GM13977 (cell line): ENCODE results near the gene CNOT4.

ENCODE experiments used
- DNase-seq: peaks from one replicate; pipeline ENCODE4 v3.0.0; 2012; ENCODE audit warnings: low spot score
- CTCF ChIP-seq: IDR thresholded peaks from 2 replicates; pipeline ENCODE4 v1.5.1; 2012; ENCODE audit warnings: mild to moderate bottlenecking, control low read depth; ENCODE audit not compliant: insufficient read depth; ENCODE audit errors: extremely low read depth, missing control alignments
- in situ Hi-C: fragments of 300-500 bp; cut with MboI; formaldehyde crosslinking; loops from one replicate; pipeline ENCODE4 v1.12.0; 2022; ENCODE audit warnings: low sequenced_read_pairs, low pct_unique_long_range_greater_than_20kb, mixed read lengths, inconsistent platforms; ENCODE audit not compliant: unreplicated experiment

Gene CNOT4

GRCh38 chr7:135370656-135371055 is 139.2 kb downstream of the CNOT4 start:
- no peak for TF ChIP-seq CTCF
- no peak for DNase-seq
- in situ Hi-C loops: no loop called here

DNA sequence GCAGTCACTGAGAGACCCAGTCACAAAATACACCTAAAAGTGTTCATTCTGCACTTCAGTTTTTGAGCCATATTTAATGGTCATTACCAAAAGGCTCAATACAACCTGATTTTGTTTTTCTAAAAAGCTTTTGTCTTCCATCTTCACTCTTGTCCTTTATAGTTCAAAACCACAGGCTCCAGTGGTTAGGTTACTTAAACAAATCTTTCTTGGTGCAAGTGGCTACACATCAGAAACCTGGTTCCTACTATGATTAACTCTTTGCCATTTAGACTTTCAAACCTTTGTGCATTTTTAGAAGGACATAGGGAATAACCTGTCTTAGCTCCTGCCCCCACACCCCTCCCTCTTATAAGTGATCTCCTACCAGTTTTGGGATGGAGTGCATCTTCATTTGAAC is 140.5 kb downstream of the CNOT4 start:
- in situ Hi-C loops: no loop called here
- no peak for DNase-seq
- TF ChIP-seq CTCF: no peak

DNA sequence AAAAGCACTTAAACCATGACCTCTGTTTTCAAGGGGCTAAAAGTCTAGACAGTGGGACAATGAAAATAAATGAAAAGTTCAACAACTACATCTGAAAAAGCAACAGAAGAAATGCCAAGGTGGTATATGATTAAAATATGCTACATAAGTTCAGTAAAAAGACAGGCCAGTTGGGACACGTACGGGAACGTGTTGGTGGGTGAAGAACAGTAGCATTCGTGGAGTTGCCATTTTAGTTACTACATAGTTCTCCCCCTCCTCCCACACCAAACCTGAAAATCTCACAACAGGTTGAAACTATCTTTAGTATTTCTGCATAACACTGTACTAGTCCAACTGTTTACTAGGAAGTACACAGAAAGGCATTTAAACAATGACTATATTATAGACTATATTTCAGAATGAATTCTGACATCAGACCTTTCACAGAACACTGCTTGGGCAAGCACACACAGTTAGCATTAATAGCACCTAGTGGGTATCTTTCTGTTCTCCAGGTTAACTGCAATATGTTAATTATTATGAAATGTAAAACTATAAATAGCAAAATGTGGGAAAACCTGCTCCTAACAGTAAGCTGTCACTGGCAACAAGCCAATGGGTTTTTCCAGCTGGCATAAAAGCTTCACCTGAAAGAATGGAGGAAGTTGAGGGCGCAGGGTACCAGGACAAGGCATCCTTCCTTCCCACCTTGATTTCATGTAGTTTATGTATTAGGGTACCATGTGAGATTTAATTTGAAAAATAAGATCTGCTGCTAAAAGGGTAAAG is 141.3 kb downstream of the CNOT4 start:
- DNase-seq: no peak
- no peak for TF ChIP-seq CTCF
- in situ Hi-C loops: no loop called here

DNA sequence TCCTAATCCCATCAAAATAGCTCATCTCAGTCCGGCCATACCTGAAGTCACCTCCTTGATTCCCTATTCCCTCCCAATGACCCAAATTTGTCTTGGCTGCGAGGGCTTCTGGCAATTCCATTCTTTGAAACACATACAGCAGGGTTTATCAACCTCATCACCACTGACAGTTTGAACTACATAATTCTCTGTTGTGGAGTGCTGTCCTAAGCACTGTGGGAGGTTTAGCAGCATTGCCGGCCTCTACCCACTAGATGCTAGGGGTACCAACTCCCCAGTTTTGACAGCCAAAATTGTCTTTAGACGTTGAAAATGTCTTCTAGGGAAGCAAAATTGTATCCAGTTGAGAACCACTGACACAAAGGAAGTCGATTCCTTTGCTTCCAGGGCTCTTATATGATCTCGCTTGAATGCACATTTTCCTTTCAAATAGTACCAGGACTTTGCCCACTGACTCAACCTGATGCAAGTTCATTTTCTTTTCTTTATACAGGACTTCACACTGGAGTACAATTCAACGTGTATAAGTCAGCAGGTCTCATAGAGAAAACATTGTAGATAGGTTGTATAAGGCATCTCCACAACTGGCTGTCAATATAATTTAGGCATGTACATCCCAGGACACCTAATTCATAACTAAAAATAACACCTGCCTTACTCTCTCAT is 142.9 kb downstream of the CNOT4 start:
- DNase-seq: no peak
- in situ Hi-C loops: no loop called here
- TF ChIP-seq CTCF: no peak

DNA sequence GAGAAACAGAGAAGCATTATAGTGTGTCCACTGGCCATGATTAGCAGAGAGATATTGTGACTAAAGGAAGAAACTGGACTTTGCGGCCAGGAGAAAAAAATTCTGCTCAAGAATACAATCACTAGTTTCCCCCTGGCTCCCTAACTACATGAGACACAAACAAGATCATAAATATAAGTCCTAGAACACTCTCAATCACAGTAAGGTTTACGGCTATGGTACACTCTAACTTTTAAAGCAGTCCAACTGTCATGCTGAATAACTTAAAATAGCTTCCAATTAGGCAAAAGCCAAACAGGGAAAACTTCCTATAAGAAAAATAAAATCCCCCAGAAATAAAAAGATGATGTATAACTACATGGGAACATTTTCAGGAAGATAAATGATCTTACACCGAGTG is 144.2 kb downstream of the CNOT4 start:
- in situ Hi-C loops: no loop called here
- no peak for TF ChIP-seq CTCF
- DNase-seq: no peak

- no peak for TF ChIP-seq CTCF
- DNase-seq: no peak
- in situ Hi-C loops: no loop called here
Measured at GRCh38 chr7:135364206-135364605, 145.7 kb downstream of the CNOT4 start.
